Keratinocyte (primary cell): ENCODE data around the gene UPK3A. TPM values are rescaled to one million over a fixed set of nuclear protein-coding genes. Genes with fewer than 3 reads are reported as not detected.

ENCODE experiments used
- DNase-seq: peaks from one replicate; pipeline ENCODE4 v3.0.0-alpha.2; 2011; ENCODE audit warnings: low read depth, missing footprints, low spot score
- FAIRE-seq: peaks from 2 replicates; lab custom pipeline; 2011; peaks lifted over from hg19 to GRCh38; lab: Jason Lieb, UNC
- H2AFZ ChIP-seq: 2 replicates; pipeline ENCODE4 v1.6.0; 2012; ENCODE audit warnings: low read length, control low read depth, inconsistent platforms; ENCODE audit not compliant: control insufficient read depth
- H3K27ac ChIP-seq: 2 replicates; pipeline ENCODE4 v1.5.1; 2011; ENCODE audit warnings: low read length; ENCODE audit not compliant: control insufficient read depth, insufficient read depth
- H3K27me3 ChIP-seq: 3 replicates; pipeline ENCODE4 v1.6.0; 2011; ENCODE audit warnings: low read length; ENCODE audit not compliant: control insufficient read depth, insufficient read depth; ENCODE audit errors: extremely low read depth
- H3K36me3 ChIP-seq, 2 experiments: 2 replicates in 1 of 2; 3 replicates in 1 of 2; pipeline ENCODE4 v1.5.1; 2011; ENCODE audit warnings: low read length in 2 of 2, mild to moderate bottlenecking in 1 of 2; ENCODE audit not compliant: control insufficient read depth in 2 of 2, insufficient read depth in 2 of 2; ENCODE audit errors: extremely low read depth in 1 of 2
- H3K4me1 ChIP-seq: 3 replicates; pipeline ENCODE4 v1.5.1; 2011; ENCODE audit warnings: low read length; ENCODE audit not compliant: control insufficient read depth, insufficient read depth; ENCODE audit errors: extremely low read depth
- H3K4me2 ChIP-seq: 3 replicates; pipeline ENCODE4 v1.6.0; 2011; ENCODE audit warnings: low read depth, low read length; ENCODE audit not compliant: control insufficient read depth, insufficient read depth; ENCODE audit errors: extremely low read depth
- H3K4me3 ChIP-seq, 3 experiments: fragments of 200-600 bp in 1 of 3; sonication (generic) in 1 of 3; 2 replicates in 2 of 3; 3 replicates in 1 of 3; pipeline ENCODE4 v1.5.1; 2011 to 2016; ENCODE audit warnings: low read length in 3 of 3, mild to moderate bottlenecking in 3 of 3, control low read depth in 2 of 3, inconsistent platforms in 1 of 3, low read depth in 1 of 3, mixed read lengths in 1 of 3, mixed run types in 1 of 3, moderate library complexity in 1 of 3; ENCODE audit not compliant: control insufficient read depth in 2 of 3, insufficient read depth in 2 of 3; ENCODE audit errors: extremely low read depth in 1 of 3
- H3K79me2 ChIP-seq: 2 replicates; pipeline ENCODE4 v1.6.0; 2012; ENCODE audit warnings: low read length; ENCODE audit not compliant: control insufficient read depth, insufficient read depth
- H3K9ac ChIP-seq: 3 replicates; pipeline ENCODE4 v1.6.0; 2011; ENCODE audit warnings: low read length; ENCODE audit not compliant: control insufficient read depth, insufficient read depth; ENCODE audit errors: extremely low read depth
- H3K9me1 ChIP-seq: 3 replicates; pipeline ENCODE4 v1.6.0; 2011; ENCODE audit warnings: low read length; ENCODE audit not compliant: control insufficient read depth, insufficient read depth; ENCODE audit errors: extremely low read depth
- H3K9me3 ChIP-seq: 2 replicates; pipeline ENCODE4 v1.5.1; 2012; ENCODE audit warnings: low read depth, low read length; ENCODE audit not compliant: control insufficient read depth
- H4K20me1 ChIP-seq: 3 replicates; pipeline ENCODE4 v1.6.0; 2011; ENCODE audit warnings: low read length; ENCODE audit not compliant: control insufficient read depth, insufficient read depth; ENCODE audit errors: extremely low read depth
- EZH2 ChIP-seq: IDR thresholded peaks from one replicate; pipeline ENCODE4 v1.6.1; 2012; ENCODE audit warnings: inconsistent platforms, mild to moderate bottlenecking, low read length, moderate library complexity
- dilution Hi-C: fragments of 300-500 bp; cut with MboI; formaldehyde crosslinking; loops from one replicate; pipeline ENCODE4 v1.7.0; 2020; ENCODE audit warnings: low sequenced_read_pairs; ENCODE audit not compliant: extremely low pct_ligation_motif_present
- polyA plus RNA-seq, 5 experiments: library from polyadenylated mRNA; depleted of rRNA in 3 of 5; stranded (reverse) in 3 of 5; stranded (forward) in 1 of 5; unstranded in 1 of 5; fragments of >200 nt; gene quantifications; 1 replicate in 1 of 5; 2 replicates in 3 of 5; 3 replicates in 1 of 5; pipeline versions ENCODE4 v1.2.1 to v1.2.3, GENCODE V29; 2011 to 2012; ENCODE audit warnings: missing spikeins in 2 of 5, low read depth in 1 of 5, low replicate concordance in 1 of 5
- TF ChIP-seq, protein P1 (sequence below), 3 experiments: IDR thresholded peaks in 1 of 3; conservative IDR thresholded peaks in 1 of 3; optimal IDR thresholded peaks in 1 of 3; 2 replicates in 2 of 3; 3 replicates in 1 of 3; pipeline versions ENCODE3 to v1.5.1; 2011; ENCODE audit warnings: low read length in 3 of 3, mild to moderate bottlenecking in 3 of 3, moderate library complexity in 2 of 3, control low read depth in 1 of 3, inconsistent platforms in 1 of 3; ENCODE audit not compliant: insufficient read depth in 2 of 3; ENCODE audit errors: extremely low read depth in 1 of 3

UPK3A gene
- polyA plus RNA-seq, 1 donor (not counting 4 experiments of a cell fraction or from before 2014, with no cell fraction given) = not detected

DNA sequence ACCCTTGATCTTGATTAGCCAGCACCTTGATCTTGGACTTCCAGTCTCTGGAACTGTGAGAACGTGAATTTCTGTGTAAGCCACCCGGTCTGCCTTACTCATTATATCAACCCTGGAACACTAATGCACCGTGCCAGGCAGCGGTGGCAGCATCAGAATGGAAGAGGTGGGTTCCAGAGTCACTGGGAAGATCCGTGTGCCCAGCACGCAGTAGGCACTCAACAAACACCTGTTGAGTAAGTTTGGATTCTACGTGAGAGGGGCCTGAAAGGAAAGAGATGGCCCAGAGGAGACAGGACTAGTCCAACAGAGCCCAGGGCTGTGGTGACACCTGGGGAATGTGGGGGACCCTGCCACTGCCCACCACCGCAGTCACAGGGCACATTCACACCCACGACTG is 6.6 kb upstream of the UPK3A start:
- Histone ChIP-seq H4K20me1 (no peaks in the 10 kb centered on the region), H3K9ac (no peak overlapping the region), H3K36me3 (no peaks in the 10 kb centered on the region), H3K27me3 (no peaks in the 10 kb centered on the region), H2AFZ (no peak overlapping the region), H3K4me3 (no peak overlapping the region), H3K9me1 (no peaks in the 10 kb centered on the region), H3K9me3 (no peaks in the 10 kb centered on the region), H3K27ac (no peak overlapping the region), H3K79me2 (no peaks in the 10 kb centered on the region), H3K4me1 (peaks cover 2% of the 10 kb centered on the region), H3K4me2 (no peak overlapping the region)
- TF ChIP-seq, protein P1, sequence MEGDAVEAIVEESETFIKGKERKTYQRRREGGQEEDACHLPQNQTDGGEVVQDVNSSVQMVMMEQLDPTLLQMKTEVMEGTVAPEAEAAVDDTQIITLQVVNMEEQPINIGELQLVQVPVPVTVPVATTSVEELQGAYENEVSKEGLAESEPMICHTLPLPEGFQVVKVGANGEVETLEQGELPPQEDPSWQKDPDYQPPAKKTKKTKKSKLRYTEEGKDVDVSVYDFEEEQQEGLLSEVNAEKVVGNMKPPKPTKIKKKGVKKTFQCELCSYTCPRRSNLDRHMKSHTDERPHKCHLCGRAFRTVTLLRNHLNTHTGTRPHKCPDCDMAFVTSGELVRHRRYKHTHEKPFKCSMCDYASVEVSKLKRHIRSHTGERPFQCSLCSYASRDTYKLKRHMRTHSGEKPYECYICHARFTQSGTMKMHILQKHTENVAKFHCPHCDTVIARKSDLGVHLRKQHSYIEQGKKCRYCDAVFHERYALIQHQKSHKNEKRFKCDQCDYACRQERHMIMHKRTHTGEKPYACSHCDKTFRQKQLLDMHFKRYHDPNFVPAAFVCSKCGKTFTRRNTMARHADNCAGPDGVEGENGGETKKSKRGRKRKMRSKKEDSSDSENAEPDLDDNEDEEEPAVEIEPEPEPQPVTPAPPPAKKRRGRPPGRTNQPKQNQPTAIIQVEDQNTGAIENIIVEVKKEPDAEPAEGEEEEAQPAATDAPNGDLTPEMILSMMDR (optimal IDR thresholded peaks at IDR 0.05 in 1 of 3, IDR thresholded peaks at IDR 0.05 in 1 of 3, conservative IDR thresholded peaks at IDR 0.05 in 1 of 3; ENCODE audit: extremely low read depth in 1 of 3, insufficient read depth in 2 of 3, low read length in 3 of 3) = no peak
- no peak for TF ChIP-seq EZH2
- DNase-seq (no peak), FAIRE-seq (no peak)
- dilution Hi-C loops = no loop called here

DNA sequence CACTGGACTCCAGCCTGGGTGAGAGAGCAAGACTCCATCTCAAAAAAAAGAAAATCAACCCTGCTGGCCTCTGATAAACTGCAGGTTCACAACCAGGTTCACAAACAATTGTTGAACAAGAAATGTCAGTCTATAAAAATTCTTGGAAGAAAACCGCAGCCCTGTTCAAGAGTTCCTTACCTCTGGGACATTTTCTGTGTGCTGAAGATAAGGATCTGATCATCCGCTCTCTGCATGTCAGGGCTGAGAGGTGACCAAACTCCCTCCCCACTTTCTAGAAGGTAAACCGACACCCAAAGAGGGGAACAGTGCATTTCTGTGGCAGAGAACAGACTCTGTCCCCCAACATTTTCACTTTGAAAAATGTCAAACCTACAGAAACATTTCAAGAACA is 4.2 kb upstream of the UPK3A start:
- Histone ChIP-seq H3K4me2 (no peak overlapping the region), H3K9ac (no peak overlapping the region), H2AFZ (no peak overlapping the region), H4K20me1 (no peaks in the 10 kb centered on the region), H3K4me3 (no peak overlapping the region), H3K36me3 (no peaks in the 10 kb centered on the region), H3K27me3 (peaks cover 17% of the 10 kb centered on the region), H3K4me1 (peaks cover 2% of the 10 kb centered on the region), H3K9me3 (no peaks in the 10 kb centered on the region), H3K79me2 (no peaks in the 10 kb centered on the region), H3K27ac (no peak overlapping the region), H3K9me1 (no peaks in the 10 kb centered on the region)
- DNase-seq (no peak), FAIRE-seq (no peak)
- dilution Hi-C loops = no loop called here
- no peak for TF ChIP-seq EZH2
- TF ChIP-seq, protein P1 (optimal IDR thresholded peaks at IDR 0.05 in 1 of 3, IDR thresholded peaks at IDR 0.05 in 1 of 3, conservative IDR thresholded peaks at IDR 0.05 in 1 of 3; ENCODE audit: extremely low read depth in 1 of 3, insufficient read depth in 2 of 3, low read length in 3 of 3) = no peak
